ENCODE results near the gene AFF3.

The AFF3 gene

GRCh38 chr2:99854236-99854852 lies 288.0 kb downstream of the AFF3 start:
- Histone ChIP-seq H3K27me3 (no peaks in the 10 kb centered on the region), H3K27ac (no peak overlapping the region), H3K9me3 (no peaks in the 10 kb centered on the region), H3K4me1 (ENCODE audit: control insufficient read depth in 1 of 2, insufficient read depth in 1 of 2, low read depth in 1 of 2, low read length in 1 of 2) (no peaks in the 10 kb centered on the region), H3K4me3 (ENCODE audit: low read depth in 1 of 2, low read length in 1 of 2) (no peak overlapping the region), H3K36me3 (no peaks in the 10 kb centered on the region)
- TF ChIP-seq CTCF (IDR thresholded peaks at IDR 0.05) = no peak

GRCh38 chr2:99852956-99853355 lies 289.4 kb downstream of the AFF3 start:
- Histone ChIP-seq H3K27ac (no peak overlapping the region), H3K4me1 (ENCODE audit: control insufficient read depth in 1 of 2, insufficient read depth in 1 of 2, low read depth in 1 of 2, low read length in 1 of 2) (no peaks in the 10 kb centered on the region), H3K27me3 (no peaks in the 10 kb centered on the region), H3K4me3 (ENCODE audit: low read depth in 1 of 2, low read length in 1 of 2) (no peak overlapping the region), H3K36me3 (no peaks in the 10 kb centered on the region), H3K9me3 (no peaks in the 10 kb centered on the region)
- no peak for TF ChIP-seq CTCF (IDR thresholded peaks at IDR 0.05)

GRCh38 chr2:99852376-99852934 lies 289.9 kb downstream of the AFF3 start:
- H3K27me3 ChIP-seq = no peaks in the 10 kb centered on the region
- no peaks in the 10 kb centered on the region for H3K4me1 ChIP-seq (ENCODE audit: control insufficient read depth in 1 of 2, insufficient read depth in 1 of 2, low read depth in 1 of 2, low read length in 1 of 2)
- no peaks in the 10 kb centered on the region for H3K9me3 ChIP-seq
- H3K4me3 ChIP-seq (ENCODE audit: low read depth in 1 of 2, low read length in 1 of 2) = no peak overlapping the region
- no peak overlapping the region for H3K27ac ChIP-seq
- no peaks in the 10 kb centered on the region for H3K36me3 ChIP-seq
- TF ChIP-seq CTCF (IDR thresholded peaks at IDR 0.05) = no peak

- Histone ChIP-seq H3K27ac (no peak overlapping the region), H3K4me3 (ENCODE audit: low read depth in 1 of 2, low read length in 1 of 2) (no peak overlapping the region), H3K4me1 (ENCODE audit: control insufficient read depth in 1 of 2, insufficient read depth in 1 of 2, low read depth in 1 of 2, low read length in 1 of 2) (no peaks in the 10 kb centered on the region), H3K27me3 (no peaks in the 10 kb centered on the region), H3K36me3 (no peaks in the 10 kb centered on the region), H3K9me3 (no peaks in the 10 kb centered on the region)
- no peak for TF ChIP-seq CTCF (IDR thresholded peaks at IDR 0.05)
Observed at GRCh38 chr2:99851811-99852210, 290.6 kb downstream of the AFF3 start.

GRCh38 chr2:99851089-99851488 lies 291.3 kb downstream of the AFF3 start:
- Histone ChIP-seq H3K4me1 (ENCODE audit: control insufficient read depth in 1 of 2, insufficient read depth in 1 of 2, low read depth in 1 of 2, low read length in 1 of 2) (no peaks in the 10 kb centered on the region), H3K27ac (no peak overlapping the region), H3K36me3 (no peaks in the 10 kb centered on the region), H3K27me3 (no peaks in the 10 kb centered on the region), H3K9me3 (no peaks in the 10 kb centered on the region), H3K4me3 (ENCODE audit: low read depth in 1 of 2, low read length in 1 of 2) (no peak overlapping the region)
- no peak for TF ChIP-seq CTCF (IDR thresholded peaks at IDR 0.05)
